Measurements from ENCODE around the gene JPT2.

JPT2 gene

DNA sequence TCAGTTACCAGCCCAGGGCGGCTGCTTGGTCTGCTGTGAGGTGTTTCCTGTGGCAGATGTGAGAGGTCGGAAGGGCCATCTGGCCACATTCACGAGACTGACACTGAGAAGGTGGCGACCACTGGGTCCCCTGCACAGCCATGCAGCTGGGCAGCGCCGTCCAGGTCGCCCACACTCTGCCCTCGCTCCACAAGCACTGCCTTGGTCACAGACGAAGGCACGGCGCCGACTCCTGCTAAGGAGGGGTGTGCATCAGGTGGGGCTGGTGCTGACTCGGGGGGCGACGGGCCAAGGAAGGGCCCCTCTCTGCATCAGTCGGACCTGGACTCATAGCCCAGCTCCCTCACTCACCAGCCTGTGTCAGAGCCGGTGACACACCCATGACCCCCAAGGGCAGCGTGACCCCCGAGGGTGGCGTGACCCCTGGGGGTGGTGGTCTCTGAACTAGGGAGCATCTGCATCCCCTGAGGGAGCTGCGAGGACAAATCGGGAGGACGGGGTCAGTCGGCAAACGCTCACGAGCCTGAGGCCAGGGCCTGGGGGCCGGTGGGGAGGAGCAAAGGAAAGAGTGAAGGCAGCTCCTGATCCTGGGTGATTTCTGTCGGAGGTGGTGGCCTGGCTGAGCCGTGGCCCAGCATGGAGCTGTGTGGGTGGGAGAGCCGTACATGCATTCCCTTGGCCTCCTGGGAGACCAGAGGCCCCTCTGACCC is 62.9 kb downstream of the JPT2 start:
- DNase-seq, result no peak

- DNase-seq, result no peak
Measured at GRCh38 chr16:1741553-1742165, 63.6 kb downstream of the JPT2 start.

DNA sequence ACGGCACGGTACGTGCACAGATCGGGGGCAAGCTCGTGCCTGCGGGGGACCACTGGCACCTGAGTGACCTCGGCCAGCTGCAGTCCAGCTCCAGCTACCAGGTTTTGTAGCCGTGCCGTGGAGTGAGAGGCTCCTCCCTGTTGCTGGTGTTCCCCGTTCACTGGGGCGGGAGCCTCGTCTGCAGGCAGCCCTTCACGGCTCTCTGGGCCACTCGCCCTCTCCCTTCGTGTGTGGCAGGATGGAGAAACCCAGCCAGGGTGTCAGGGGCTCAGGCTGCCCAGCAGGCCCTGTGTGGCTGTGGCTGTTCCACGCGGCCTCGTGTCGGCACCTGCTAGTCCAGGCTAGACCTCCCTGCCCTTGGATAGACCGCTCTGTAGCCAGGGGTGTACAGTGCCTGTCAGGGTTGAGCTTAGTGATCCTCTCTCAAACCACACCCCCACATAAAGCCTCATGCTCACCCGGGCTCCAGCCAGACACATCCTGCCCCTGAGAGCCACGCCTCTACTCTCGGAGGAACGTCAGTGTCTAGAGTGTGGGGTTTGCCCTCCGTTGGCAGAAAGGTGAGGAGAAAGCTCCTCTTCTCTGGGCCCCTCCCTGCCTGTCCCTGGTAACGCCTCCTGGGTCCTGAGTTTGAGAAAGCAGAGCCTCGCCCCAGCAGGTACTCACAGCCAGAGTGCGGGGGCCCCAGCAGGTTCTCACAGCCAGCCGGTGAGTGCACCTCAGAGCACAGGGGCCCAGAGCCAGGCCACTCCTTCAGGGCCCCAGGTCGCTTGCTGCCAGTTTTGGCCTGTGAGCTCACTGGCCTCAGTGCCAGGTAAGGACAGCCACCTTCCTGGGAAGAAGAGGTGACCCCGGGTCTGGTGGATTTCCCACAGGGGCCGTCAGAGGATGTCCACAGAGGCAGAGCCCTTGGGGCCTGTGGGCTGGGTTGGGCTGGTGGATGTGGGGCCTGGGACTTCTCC is 65.6 kb downstream of the JPT2 start:
- DNase-seq, result no peak

GRCh38 chr16:1744338-1744840 is 66.3 kb downstream of the JPT2 start:
- no peak for DNase-seq

DNA sequence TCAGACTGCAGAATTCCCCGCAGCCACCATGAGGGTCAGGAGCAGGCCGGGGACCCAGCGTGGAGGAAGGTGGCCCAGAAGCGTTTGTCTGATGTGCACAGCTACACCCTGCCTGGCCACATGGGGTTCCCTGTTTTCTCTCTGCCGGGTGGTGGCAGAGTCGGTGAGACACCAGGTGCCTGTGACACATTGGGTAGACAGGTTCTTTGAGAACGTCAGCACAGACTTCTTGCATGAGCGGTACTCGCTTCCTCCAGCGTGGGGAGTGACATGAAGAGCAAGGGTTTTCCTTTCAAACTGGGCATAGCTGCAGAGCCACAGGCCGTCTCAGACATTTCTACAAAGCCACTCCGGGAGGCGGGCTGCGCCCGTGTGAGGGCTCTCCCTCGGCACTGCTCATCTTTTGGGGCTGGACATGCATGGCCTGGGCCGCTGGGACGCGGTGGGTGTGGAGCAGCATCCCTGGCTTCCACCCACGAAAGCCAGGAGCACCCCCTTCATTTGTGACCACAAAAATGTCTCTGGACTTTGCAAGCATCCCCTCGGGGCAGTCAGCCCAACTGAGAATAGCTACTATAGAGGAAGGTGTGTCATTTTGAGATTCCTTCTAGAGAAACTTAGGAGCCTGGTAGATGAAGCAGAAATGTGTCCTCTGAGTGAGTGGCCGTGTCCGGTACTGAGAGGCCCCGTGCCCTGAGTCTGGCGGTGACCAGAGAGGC is 67.3 kb downstream of the JPT2 start:
- no peak for DNase-seq

DNA sequence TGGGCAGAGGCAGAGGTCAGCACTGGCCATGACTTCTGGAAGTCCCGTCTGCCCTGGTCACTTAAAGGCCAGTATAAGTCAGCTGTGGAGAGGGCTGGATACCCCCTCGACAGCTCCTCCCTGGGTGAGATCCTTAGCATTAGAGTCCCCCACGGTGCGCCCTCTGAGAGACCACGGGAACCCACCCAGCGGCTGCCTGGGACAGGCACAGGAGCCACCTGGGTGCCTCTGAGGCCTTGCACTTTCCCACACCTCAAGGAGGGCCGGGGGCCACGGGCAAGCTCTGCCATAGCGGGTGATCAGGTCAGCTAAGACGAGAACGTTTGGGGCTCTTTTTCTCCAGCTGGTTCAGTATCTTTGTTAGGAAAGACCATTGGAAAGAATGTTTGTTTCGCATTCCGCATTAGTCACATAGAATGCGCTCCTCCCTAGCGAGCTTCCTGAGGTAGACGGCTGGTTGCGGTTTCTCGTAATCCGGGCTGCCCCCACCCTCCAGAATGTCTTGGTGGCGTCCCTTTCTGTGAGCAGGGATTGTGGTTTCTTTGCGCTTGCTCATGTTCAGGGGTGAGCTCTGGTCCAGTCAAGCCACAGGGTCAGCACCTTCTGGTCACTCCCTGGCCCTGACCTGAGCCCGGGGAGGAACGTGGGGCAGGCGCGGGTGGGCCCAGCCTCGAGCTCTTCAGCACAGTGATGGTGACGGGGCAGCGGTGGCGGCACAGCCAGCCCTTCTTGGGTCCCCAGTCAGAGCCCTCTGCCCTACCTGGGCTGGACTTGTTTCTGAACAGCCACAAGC is 68.0 kb downstream of the JPT2 start:
- DNase-seq, result no peak

- DNase-seq, result no peak
Measured at GRCh38 chr16:1746693-1747195, 68.7 kb downstream of the JPT2 start.

GRCh38 chr16:1747934-1748333 is 69.9 kb downstream of the JPT2 start:
- no peak for DNase-seq

- DNase-seq, result no peak
Measured at GRCh38 chr16:1749152-1750117, 71.4 kb downstream of the JPT2 start.
